ENCODE results near the gene RNF144A.

Gene RNF144A

GRCh38 chr2:7020939-7021470 is 103.8 kb downstream of the RNF144A start:
- H3K36me3 ChIP-seq (replicated peaks) = no peaks in the 10 kb centered on the region
- in situ Hi-C loops (cut with MboI; ENCODE audit: low sequenced_read_pairs) = no loop called here
- no peaks in the 10 kb centered on the region for H3K9me3 ChIP-seq

GRCh38 chr2:7022492-7023385 is 105.5 kb downstream of the RNF144A start:
- in situ Hi-C loops (cut with MboI; ENCODE audit: low sequenced_read_pairs) = no loop called here
- Histone ChIP-seq H3K4me1 (peaks cover 7% of the 10 kb centered on the region), H3K36me3 (replicated peaks) (no peaks in the 10 kb centered on the region), H3K9me3 (no peaks in the 10 kb centered on the region), H3K4me3 (no peak overlapping the region), H3K27me3 (ENCODE audit: low read depth) (no peaks in the 10 kb centered on the region)
- DNase-seq (ENCODE audit: low spot score in 2 of 2) = no peak

More at GRCh38 chr2:7020939-7021470, 103.8 kb downstream of the RNF144A start:
- no peaks in the 10 kb centered on the region for H3K4me1 ChIP-seq
- H3K27me3 ChIP-seq (ENCODE audit: low read depth) = no peaks in the 10 kb centered on the region
- no peak for DNase-seq (ENCODE audit: low spot score in 2 of 2)
- no peak overlapping the region for H3K4me3 ChIP-seq

- DNase-seq (ENCODE audit: low spot score in 2 of 2) = no peak
- in situ Hi-C loops (cut with MboI; ENCODE audit: low sequenced_read_pairs) = no loop called here
Observed at GRCh38 chr2:7023542-7023941, 106.3 kb downstream of the RNF144A start.

GRCh38 chr2:7024261-7024660 is 107.0 kb downstream of the RNF144A start:
- H3K4me3 ChIP-seq = no peak overlapping the region
- H3K4me1 ChIP-seq = peaks cover 11% of the 10 kb centered on the region
- no peaks in the 10 kb centered on the region for H3K36me3 ChIP-seq (replicated peaks)
- no peak for DNase-seq (ENCODE audit: low spot score in 2 of 2)
- H3K27me3 ChIP-seq (ENCODE audit: low read depth) = no peaks in the 10 kb centered on the region
- no peaks in the 10 kb centered on the region for H3K9me3 ChIP-seq
- in situ Hi-C loops (cut with MboI; ENCODE audit: low sequenced_read_pairs) = no loop called here

More at GRCh38 chr2:7023542-7023941, 106.3 kb downstream of the RNF144A start:
- Histone ChIP-seq H3K36me3 (replicated peaks) (no peaks in the 10 kb centered on the region), H3K4me3 (no peak overlapping the region), H3K9me3 (no peaks in the 10 kb centered on the region), H3K27me3 (ENCODE audit: low read depth) (no peaks in the 10 kb centered on the region), H3K4me1 (peaks cover 11% of the 10 kb centered on the region)

GRCh38 chr2:7025082-7025481 is 107.9 kb downstream of the RNF144A start:
- in situ Hi-C loops (cut with MboI; ENCODE audit: low sequenced_read_pairs) = no loop called here

GRCh38 chr2:7026742-7027141 is 109.5 kb downstream of the RNF144A start:
- in situ Hi-C loops (cut with MboI; ENCODE audit: low sequenced_read_pairs) = no loop called here
- peak in 1 of 2 experiments; percentile 16 for DNase-seq (ENCODE audit: low spot score in 2 of 2)
- H3K4me1 ChIP-seq = peaks cover 11% of the 10 kb centered on the region
- no peaks in the 10 kb centered on the region for H3K9me3 ChIP-seq
- no peak overlapping the region for H3K4me3 ChIP-seq
- H3K27me3 ChIP-seq (ENCODE audit: low read depth) = no peaks in the 10 kb centered on the region
- no peaks in the 10 kb centered on the region; the same call in 1 of the 2 replicates for H3K36me3 ChIP-seq (replicated peaks)

More at GRCh38 chr2:7025082-7025481, 107.9 kb downstream of the RNF144A start:
- Histone ChIP-seq H3K36me3 (replicated peaks) (no peaks in the 10 kb centered on the region), H3K9me3 (no peaks in the 10 kb centered on the region), H3K27me3 (ENCODE audit: low read depth) (no peaks in the 10 kb centered on the region), H3K4me1 (peaks cover 11% of the 10 kb centered on the region), H3K4me3 (no peak overlapping the region)
- no peak for DNase-seq (ENCODE audit: low spot score in 2 of 2)

- H3K36me3 ChIP-seq (replicated peaks) = no peaks in the 10 kb centered on the region; the same call in 1 of the 2 replicates
- H3K9me3 ChIP-seq = no peaks in the 10 kb centered on the region
- in situ Hi-C loops (cut with MboI; ENCODE audit: low sequenced_read_pairs) = no loop called here
- peak; percentile 88 for DNase-seq (ENCODE audit: low spot score in 2 of 2)
- peaks cover 11% of the 10 kb centered on the region for H3K4me1 ChIP-seq
- H3K4me3 ChIP-seq = no peak overlapping the region
- H3K27me3 ChIP-seq (ENCODE audit: low read depth) = no peaks in the 10 kb centered on the region
Observed at GRCh38 chr2:7027411-7027810, 110.2 kb downstream of the RNF144A start.

GRCh38 chr2:7027956-7028655 is 110.9 kb downstream of the RNF144A start:
- H3K4me3 ChIP-seq = no peak overlapping the region
- no peaks in the 10 kb centered on the region for H3K27me3 ChIP-seq (ENCODE audit: low read depth)
- no peaks in the 10 kb centered on the region for H3K9me3 ChIP-seq
- in situ Hi-C loops (cut with MboI; ENCODE audit: low sequenced_read_pairs) = no loop called here
- peak; percentile 32 to 54 for DNase-seq (ENCODE audit: low spot score in 2 of 2)
- H3K36me3 ChIP-seq (replicated peaks) = no peaks in the 10 kb centered on the region; the same call in 1 of the 2 replicates
- peaks cover 11% of the 10 kb centered on the region for H3K4me1 ChIP-seq

GRCh38 chr2:7028846-7029245 is 111.6 kb downstream of the RNF144A start:
- Histone ChIP-seq H3K27me3 (ENCODE audit: low read depth) (no peaks in the 10 kb centered on the region), H3K9me3 (no peaks in the 10 kb centered on the region), H3K4me1 (peaks cover 11% of the 10 kb centered on the region), H3K4me3 (no peak overlapping the region), H3K36me3 (replicated peaks) (no peaks in the 10 kb centered on the region; the same call in 1 of the 2 replicates)
- in situ Hi-C loops (cut with MboI; ENCODE audit: low sequenced_read_pairs) = no loop called here
- DNase-seq (ENCODE audit: low spot score in 2 of 2) = no peak

GRCh38 chr2:7029291-7030059 is 112.3 kb downstream of the RNF144A start:
- Histone ChIP-seq H3K4me1 (peaks cover 11% of the 10 kb centered on the region), H3K4me3 (no peak overlapping the region), H3K27me3 (ENCODE audit: low read depth) (no peaks in the 10 kb centered on the region), H3K36me3 (replicated peaks) (no peaks in the 10 kb centered on the region; the same call in 1 of the 2 replicates), H3K9me3 (no peaks in the 10 kb centered on the region)
- in situ Hi-C loops (cut with MboI; ENCODE audit: low sequenced_read_pairs) = no loop called here
- no peak for DNase-seq (ENCODE audit: low spot score in 2 of 2)

GRCh38 chr2:7030810-7031209 is 113.6 kb downstream of the RNF144A start:
- DNase-seq (ENCODE audit: low spot score in 2 of 2) = no peak
- Histone ChIP-seq H3K9me3 (no peaks in the 10 kb centered on the region), H3K4me1 (peaks cover 11% of the 10 kb centered on the region), H3K27me3 (ENCODE audit: low read depth) (no peaks in the 10 kb centered on the region), H3K4me3 (no peak overlapping the region), H3K36me3 (replicated peaks) (no peaks in the 10 kb centered on the region; the same call in 1 of the 2 replicates)
- in situ Hi-C loops (cut with MboI; ENCODE audit: low sequenced_read_pairs) = no loop called here

GRCh38 chr2:7031547-7032245 is 114.5 kb downstream of the RNF144A start:
- in situ Hi-C loops (cut with MboI; ENCODE audit: low sequenced_read_pairs) = no loop called here
- H3K36me3 ChIP-seq (replicated peaks) = no peaks in the 10 kb centered on the region; the same call in 1 of the 2 replicates
- H3K27me3 ChIP-seq (ENCODE audit: low read depth) = no peaks in the 10 kb centered on the region
- DNase-seq (ENCODE audit: low spot score in 2 of 2) = no peak
- H3K9me3 ChIP-seq = no peaks in the 10 kb centered on the region
- H3K4me1 ChIP-seq = peaks cover 9% of the 10 kb centered on the region
- H3K4me3 ChIP-seq = no peak overlapping the region

- in situ Hi-C loops (cut with MboI; ENCODE audit: low sequenced_read_pairs) = no loop called here
- no peaks in the 10 kb centered on the region; the same call in 1 of the 2 replicates for H3K36me3 ChIP-seq (replicated peaks)
- no peak overlapping the region for H3K4me3 ChIP-seq
- H3K4me1 ChIP-seq = peaks cover 3% of the 10 kb centered on the region; the same call in 1 of the 2 replicates
- H3K9me3 ChIP-seq = no peaks in the 10 kb centered on the region
- no peaks in the 10 kb centered on the region for H3K27me3 ChIP-seq (ENCODE audit: low read depth)
- no peak for DNase-seq (ENCODE audit: low spot score in 2 of 2)
Observed at GRCh38 chr2:7032371-7032770, 115.2 kb downstream of the RNF144A start.
